Measurements from ENCODE around the gene CLDND2.

The CLDND2 gene

DNA sequence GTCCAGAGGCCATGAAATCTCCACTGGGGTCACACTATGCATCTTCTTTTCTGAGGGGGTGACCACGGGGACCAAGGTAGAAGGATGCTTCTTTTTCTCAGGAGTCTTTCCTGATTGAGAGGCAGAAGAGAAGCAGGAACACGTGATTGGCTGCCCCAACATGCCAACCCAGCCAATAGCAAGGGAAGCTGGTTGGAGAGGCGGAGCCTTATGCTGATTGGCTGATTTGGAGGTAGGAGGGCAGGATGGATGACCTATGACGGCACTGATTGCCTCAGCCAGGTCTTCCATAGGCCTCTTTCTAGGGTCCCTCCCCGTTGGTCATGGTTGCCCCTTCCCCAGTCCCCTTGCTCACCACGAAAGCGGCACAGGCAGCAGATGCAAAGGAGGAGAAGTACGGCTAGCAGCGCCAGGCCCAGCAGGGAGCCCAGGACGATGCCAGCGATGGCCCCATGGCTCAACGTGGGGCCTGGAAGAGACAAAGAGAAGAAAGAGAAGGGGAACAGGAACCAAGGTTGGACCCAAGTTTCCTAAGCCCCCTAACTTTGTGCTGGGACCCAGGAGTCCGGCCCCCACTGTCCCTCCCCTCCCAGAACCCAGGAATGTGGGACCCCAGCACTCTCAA lies 34.9 kb downstream of the CLDND2 start:
- peak in 1 of 3 donors; percentile 25 for DNase-seq (ENCODE audit: low read depth in 2 of 3, low spot score in 1 of 3)

DNA sequence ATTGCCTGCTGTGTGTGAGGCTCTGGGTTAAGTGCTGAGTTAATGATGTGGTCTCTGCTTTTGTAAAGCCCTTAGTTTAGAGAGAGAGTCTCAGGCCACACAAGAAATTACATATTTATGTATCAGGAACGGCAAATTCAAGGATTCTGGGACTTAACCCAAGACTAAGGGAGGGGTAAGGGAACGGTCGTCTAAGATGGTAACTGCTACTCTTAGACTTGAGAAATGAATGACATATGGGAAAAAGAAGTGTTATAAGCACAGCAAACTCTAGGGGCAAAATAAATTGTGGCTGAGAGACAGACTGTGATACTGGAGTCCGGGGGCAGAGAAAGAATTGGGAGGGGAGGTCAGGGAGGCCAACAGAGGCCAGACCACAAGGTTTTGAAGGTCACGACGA lies 37.1 kb downstream of the CLDND2 start:
- DNase-seq (ENCODE audit: low read depth in 2 of 3, low spot score in 1 of 3) = no peak

DNA sequence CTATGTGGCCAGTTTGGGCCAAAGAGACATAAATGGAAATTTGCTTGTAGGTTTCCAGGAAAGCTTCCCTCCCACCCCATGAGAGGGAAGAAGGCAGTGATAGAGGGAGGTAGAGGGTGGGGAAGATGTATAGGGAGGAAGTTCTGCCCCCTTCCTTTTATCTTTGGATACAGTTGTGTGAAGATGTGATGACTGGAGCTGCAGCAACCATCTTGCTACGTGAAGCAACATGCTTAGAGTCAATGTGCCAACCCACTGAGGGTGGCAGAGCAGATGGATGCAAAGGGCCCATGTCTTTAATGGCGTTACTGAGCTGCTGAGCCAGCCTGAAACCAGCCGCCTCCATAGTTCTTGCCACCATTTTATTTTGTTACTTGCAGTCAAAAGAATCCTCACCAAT lies 37.6 kb downstream of the CLDND2 start:
- no peak for DNase-seq (ENCODE audit: low read depth in 2 of 3, low spot score in 1 of 3)

DNA sequence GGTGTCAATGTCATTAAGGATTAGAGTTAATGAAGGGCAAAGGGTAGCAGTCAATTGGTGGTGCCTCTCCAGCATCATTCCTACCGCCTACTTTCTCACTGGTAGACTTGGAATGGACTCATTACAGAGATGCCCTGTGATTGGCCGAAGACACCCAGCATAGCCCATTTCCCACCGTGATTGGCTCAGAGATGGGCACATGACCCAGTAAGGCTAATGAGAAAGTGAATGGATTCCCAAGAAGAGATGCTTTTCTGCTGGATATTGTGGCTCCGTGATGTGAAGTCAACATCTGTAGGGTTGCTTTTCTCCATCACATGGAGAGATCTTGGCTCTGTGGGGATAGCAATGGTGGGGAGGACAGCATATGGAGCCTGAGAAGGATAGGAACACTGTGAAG lies 38.4 kb downstream of the CLDND2 start:
- no peak for DNase-seq (ENCODE audit: low read depth in 2 of 3, low spot score in 1 of 3)

DNA sequence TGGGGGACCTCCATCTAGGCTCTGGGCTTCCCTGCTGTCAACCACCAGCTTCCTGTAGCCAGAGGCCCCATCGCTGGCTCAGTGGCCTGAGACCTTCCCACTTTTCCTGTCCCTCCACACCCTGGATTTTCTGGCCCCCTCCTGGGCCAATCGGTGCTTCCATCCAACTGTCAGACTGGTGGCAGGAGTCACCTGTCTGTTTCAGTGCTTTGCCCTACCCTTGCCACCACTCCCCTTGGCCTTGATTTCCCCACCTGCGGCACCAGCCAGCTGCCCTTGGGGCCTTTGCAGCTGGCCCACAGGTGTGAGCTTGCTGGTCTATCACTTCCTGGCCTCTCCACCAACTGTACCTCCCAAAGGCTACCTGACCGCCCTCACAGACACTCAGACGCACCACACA lies 39.4 kb downstream of the CLDND2 start:
- no peak for DNase-seq (ENCODE audit: low read depth in 2 of 3, low spot score in 1 of 3)

DNA sequence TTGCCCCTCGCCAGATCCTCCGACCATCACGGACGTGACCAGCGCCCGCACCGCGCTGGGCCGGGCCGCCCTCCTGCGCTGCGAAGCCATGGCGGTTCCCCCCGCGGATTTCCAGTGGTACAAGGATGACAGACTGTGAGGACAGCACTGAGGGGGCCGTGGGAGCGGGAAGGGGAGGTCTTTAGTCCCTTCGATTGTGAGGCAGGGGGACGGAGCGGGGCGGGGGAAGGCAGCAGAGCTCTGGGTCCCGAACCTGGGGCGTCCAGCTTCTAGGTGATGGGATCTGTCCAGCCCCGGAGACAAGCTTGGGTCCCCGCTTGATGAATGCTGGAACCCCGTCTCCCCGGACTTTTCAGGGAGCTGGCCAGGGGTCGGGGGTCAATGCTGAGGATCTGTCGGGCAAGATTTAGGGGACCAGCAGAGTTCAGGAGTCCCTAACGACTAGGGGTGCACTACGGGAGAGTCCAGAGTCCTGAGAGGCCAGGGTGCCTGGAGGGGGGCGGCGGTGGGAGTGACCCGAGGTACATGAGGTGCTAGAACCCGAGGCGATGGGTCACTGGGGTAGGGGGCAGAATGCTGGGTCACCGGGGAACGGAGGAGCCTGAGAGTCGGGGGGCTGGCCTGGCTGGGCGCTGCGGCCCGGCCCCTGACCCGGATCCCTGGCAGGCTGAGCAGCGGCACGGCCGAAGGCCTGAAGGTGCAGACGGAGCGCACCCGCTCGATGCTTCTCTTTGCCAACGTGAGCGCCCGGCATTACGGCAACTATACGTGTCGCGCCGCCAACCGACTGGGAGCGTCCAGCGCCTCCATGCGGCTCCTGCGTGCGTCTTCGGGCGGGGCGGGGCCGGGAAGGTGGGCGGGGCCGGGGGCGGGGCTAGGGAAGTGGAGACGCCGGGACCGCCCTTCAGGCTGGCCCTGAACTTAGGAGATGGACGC lies 41.5 kb downstream of the CLDND2 start:
- DNase-seq (ENCODE audit: low read depth in 2 of 3, low spot score in 1 of 3) = peak; percentile 43 to 48 (median 45)

DNA sequence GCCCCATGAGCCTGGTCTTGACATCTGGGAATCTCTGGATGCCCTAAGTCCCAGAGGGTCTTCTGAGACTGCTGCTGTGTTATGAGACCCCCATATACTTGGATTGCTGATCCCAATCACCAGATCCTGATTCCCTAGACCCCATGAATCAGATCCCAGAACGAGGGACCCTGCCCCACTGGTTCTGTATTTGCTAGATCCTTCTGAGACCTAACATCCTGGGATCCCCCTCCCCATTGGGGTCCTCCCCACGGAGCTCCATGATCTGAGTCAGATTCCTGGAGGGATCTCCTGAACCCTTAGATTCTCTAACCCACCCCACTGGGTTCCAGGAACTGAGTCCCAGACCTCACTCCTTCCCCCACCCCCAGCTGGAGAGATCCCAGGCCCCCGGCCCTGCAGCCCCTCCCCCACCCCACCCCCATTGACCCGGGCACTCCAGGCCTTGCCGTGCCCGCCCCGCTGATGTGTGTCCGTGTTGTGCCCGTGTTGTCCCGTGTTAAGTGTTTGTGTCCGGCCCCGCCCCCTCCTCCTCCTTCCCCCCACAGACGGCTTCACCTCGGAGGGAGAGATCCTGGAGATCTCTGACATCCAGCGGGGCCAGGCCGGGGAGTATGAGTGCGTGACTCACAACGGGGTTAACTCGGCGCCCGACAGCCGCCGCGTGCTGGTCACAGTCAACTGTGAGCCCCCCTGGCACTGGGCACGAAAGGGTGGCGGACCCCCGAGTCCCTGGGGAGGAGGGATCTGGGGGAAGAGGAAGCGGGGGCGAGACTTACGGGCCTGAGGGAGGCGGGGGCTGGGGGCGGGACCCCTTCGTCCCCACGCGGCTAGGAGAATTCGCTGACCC lies 42.4 kb downstream of the CLDND2 start:
- DNase-seq (ENCODE audit: low read depth in 2 of 3, low spot score in 1 of 3) = no peak

DNA sequence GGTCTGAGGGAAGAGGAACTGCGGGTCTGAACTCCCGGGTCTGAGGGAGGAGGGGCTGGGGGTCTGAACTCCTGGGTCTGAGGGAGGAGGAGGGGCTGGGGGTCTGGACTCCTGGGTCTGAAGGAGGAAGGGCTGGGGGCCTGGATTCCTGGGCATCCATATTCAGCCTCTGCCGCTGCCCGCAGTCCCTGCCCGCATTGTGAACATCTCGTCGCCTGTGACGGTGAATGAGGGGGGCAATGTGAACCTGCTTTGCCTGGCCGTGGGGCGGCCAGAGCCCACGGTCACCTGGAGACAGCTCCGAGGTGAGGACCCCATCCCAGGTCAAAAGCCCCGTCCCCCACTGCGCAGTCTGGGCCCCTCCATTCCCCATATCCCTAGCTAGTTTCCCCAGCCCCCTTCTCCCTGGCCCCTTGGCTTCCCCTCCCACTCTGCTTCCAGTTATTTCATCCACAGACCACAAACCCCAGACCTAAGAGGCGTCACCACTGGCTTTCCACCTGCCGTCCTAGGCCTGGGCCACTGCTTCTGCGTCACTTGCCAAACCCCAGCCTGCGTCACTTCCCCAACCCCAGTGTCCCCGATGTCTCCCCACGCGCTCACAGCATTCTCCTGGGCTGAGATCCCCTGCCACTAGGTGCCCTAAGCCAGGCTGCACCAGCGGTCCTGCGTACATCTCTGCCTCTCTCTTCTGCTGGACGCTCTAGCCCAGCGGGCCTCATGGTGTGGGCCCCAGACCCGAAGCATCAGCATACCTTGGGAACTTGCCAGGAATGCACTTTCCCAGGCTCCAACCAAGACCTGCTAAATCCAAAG lies 43.4 kb downstream of the CLDND2 start:
- no peak for DNase-seq (ENCODE audit: low read depth in 2 of 3, low spot score in 1 of 3)

DNA sequence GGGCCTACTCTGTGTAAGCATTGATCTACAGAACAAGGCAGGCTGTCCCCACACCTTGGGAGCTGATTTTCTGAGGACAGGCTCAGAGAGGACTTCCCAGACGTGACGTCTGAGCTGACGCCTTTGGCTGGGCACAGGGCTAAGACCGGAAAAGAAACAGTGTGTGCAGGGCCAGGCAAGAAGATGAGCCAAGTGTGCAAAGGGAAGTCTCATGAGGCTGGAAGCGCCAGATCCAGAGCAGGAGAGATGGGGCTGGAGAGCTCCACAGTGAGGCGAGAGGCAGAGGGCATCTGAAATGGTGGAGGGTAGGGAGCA lies 44.7 kb downstream of the CLDND2 start:
- no peak for DNase-seq (ENCODE audit: low read depth in 2 of 3, low spot score in 1 of 3)

DNA sequence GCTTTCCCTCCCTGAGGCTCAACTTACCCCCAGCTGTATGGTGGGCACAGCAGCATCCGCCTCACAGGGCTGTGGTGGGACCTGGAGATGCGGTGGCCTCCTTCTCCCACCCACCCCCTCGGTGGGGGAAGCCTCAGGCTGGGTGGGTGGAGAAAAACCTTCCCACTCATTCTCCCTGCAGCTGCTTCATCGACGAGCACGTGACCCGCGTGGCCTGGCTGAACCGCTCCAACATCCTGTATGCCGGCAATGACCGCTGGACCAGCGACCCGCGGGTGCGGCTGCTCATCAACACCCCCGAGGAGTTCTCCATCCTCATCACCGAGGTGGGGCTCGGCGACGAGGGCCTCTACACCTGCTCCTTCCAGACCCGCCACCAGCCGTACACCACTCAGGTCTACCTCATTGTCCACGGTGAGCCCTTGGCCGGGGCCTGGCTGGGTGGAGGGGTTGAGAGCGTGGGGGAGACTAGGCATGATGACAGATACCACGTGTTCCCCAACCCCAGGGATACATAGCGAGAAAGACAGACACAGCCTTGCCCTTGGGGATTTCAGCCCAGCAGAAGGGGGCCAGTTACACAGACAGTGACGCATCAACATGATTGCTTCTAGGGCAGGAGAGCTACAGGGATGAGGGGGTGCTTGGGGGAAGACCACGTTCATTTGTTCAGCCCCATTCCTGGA lies 45.2 kb downstream of the CLDND2 start:
- DNase-seq (ENCODE audit: low read depth in 2 of 3, low spot score in 1 of 3) = no peak

DNA sequence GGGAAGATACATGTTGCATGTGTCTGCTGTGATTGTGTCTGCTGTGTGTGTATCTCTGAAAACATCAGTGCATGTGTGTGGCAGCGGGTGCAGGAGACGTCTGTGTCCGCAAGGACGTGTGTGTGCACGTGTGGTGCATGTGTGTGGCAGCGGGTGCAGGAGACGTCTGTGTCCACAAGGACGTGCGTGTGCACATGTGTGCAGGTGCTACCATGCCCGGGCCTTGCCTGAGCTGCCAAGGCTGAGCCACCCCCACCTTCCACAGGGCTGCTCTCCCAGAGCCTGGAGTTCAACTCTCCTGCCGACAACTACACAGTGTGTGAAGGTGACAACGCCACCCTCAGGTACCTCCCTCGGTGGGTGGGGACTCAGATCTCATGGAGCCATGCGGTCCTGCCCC lies 47.0 kb downstream of the CLDND2 start:
- no peak for DNase-seq (ENCODE audit: low read depth in 2 of 3, low spot score in 1 of 3)

DNA sequence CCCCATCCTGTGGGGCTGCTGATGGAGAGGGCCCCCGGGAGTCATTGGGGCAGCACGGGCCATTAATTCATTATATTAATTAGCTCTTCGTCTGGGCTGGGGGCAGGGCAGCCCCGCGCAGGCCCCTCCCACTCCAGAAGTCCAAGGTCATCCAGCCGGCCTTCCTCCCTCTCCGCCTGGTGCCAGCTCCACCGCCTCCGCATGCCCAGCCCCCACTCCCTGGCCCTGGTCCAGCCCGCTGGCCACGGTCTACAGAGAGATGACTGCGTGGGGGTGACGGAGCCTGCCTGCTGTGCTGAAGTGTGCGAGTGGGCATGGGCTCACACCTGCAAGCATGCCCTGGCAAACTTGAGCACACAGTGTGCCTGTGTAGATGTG lies 48.5 kb downstream of the CLDND2 start:
- DNase-seq (ENCODE audit: low read depth in 2 of 3, low spot score in 1 of 3) = no peak

DNA sequence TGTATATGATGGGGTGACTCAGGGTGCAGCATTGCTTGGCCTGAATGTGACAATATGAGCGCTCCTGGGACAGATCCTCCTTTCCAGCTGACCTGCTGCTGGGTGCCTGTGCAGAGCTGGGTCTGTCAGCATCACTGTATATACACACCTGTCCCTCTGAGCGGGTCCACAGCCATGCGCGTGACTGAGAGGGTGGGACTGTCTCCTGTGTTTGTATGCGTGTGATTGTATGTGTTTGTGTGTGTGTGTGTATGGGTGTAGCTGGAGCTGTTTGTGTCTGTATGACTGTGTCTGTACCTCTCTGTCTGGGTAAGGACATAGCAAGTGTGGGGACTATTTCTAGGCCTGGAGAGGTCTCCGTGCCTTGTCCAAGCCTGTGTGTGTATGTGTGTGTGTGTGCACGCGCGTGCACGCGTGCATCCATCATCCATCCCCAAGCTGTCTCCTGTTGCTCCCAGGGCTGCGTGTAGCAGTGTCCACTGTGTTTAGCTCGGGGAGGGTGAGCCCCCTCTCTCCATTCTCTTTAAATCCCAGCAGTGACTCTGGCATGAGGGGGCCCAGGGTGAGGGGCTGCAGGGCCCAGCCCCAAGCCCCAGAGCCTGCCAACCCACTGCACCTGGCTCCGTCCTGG lies 49.0 kb downstream of the CLDND2 start:
- no peak for DNase-seq (ENCODE audit: low read depth in 2 of 3, low spot score in 1 of 3)

DNA sequence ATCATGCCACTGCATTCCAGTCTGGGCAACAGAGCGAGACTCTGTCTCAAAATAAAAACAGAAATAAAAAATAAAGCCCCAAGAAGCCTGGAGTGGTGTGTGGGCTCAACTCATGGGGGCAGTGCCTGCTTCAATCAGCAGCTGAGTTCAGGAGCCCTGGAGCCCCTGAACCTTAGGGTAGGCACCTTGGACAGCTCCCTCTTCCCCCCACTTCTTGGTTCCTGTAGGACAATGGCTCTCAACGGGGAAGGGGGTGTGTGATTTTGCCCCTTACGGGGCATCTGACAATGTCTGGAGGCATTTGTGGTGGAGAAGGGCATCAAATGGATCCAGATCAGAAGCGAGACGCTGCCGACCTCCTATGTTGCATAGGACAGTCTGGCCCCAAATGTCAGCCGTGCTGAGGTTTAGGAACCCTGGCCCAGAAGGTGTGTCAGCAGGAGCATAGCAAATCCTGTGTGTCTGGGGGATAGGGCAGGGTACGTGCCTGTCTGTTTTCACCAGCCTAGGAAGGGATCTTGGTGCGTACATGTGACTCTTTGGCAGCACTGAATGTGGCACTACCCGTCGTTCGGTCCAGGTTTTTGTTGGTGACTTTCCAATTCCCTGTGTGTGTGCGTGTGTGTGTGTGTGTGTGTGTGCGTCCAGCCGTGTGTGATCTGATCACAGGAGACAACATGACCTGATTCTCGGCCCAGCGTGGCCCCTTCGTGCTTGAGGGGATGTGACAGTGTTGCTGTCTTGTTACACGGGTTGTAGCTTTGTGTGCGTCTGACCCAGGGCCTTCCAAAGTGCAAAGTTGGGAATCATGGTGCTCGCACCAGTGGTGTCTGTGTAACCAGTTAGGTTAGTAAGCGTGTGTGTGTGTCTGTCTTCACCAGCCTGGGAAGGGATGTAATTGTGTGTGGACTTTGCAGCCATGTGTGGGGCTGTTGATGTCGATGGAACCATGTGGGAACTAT lies 49.8 kb downstream of the CLDND2 start:
- no peak for DNase-seq (ENCODE audit: low read depth in 2 of 3, low spot score in 1 of 3)

DNA sequence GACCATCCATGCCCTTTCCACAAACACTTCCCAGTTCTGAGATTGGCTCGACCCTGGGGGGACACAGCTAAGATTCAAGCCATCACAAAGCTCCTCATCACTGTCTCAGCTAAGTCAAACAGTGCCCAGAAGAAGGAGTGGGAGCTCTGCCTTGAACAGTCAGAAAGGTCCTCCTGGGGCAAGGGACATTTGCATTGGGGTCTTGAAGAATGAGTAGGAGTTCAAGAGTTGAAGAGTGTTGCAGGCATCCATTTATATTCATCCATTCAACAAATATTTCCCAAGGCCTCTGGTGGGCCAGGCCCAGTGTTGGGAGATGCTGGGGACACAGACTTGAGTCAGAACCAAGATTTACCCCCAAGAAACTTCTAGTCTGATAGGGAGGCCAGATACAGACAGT lies 50.8 kb downstream of the CLDND2 start:
- no peak for DNase-seq (ENCODE audit: low read depth in 2 of 3, low spot score in 1 of 3)

DNA sequence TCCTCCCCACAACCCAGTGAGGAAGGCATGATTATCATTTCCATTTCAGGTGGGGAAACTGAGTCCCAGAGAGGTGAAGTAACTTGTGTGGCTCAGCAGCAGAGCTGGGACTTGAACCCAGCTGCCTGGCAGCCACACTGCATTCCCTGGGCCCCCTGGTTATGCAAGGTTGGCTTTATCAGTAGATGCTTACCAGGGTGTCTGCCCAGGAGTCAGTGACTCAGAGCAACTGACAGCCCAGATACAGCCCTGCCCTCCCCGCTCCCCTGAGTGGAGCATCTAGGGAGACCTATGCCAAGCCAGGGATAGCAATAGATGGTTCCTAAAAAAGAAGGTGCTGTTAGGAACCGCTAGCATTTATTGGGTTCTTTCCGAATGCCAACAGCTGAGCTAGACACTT lies 51.4 kb downstream of the CLDND2 start:
- DNase-seq (ENCODE audit: low read depth in 2 of 3, low spot score in 1 of 3) = no peak

Data from stimulated activated CD4-positive, alpha-beta T cell treated with anti-CD3 and anti-CD28 coated beads, Interleukin-12 subunit alpha, Interleukin-12 subunit beta, amount 100 ng/mL, for 48 hours (primary cell).